Activated CD8-positive, alpha-beta memory T cell treated with anti-CD3 and anti-CD28 coated beads, Interleukin-2, amount 50 U/mL, for 1 hour (primary cell): ENCODE measurements around the gene GALNT14.

Source experiments
- DNase-seq: peaks from one replicate; pipeline ENCODE4 v3.0.0-alpha.2; 2020; ENCODE audit errors: extremely low read depth

GALNT14 gene

DNA sequence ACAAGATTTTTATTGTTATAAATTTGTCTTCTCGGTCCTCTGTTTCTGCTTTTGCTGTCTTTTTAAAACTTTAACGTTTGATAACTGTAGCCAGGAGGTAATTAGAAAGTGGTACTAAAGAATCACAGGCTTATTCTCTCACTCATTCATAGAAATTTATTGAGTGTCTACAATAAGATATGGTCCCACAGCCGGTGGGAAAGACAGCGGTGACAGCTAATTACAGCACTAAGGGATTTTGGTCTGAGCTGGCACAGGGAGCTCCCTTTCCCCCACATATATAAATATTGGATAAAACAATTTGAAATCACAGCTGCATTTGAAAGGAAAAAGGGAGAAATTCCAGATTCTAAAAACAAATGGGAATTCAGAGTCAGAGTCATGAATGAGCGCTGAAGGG lies 237.9 kb downstream of the GALNT14 start:
- no peak for DNase-seq

DNA sequence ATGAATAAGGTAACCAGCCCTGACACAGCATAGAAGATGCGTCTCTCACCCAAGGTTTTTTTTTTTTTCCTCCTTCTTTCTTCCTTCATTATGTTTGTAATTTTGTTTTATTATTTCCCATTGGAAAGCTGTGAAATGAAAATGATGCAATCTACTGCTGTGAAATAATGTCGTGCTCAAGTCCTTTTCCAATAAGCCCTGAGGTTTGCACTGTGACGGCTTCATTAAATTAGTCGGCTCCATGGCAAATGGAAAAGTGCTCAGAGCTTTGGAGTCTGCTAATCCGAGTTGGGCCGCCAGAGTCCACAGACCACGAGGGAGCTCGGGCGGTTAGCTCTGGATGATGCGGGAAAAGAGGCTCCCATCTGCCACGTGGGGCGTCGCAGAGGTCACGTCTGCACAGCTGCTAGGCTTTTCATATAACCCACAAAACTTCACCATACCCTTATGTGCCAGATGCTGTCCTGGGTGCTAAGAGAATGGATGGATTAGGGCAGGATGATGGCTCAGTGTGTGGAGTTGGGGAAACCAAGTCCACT lies 238.7 kb downstream of the GALNT14 start:
- no peak for DNase-seq

DNA sequence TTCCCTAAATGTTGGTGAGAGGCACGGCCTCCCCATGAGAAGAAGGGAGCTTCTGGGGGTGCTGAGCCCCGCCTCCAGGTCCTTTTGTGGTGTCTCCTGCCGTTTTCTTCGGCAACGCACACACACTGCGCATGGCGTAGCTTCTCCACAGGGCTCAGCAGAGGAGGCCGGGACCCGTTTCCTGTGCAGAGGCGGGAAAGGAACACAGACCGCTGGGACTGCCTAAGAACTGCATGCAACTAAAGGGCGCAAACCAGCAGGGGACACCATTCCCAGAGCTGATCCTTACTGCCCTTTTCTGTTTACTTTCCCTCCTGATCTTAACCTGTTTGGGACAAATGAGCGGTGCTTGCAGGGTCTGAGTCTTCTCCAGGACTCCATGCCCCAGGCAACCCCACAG lies 240.7 kb downstream of the GALNT14 start:
- no peak for DNase-seq

DNA sequence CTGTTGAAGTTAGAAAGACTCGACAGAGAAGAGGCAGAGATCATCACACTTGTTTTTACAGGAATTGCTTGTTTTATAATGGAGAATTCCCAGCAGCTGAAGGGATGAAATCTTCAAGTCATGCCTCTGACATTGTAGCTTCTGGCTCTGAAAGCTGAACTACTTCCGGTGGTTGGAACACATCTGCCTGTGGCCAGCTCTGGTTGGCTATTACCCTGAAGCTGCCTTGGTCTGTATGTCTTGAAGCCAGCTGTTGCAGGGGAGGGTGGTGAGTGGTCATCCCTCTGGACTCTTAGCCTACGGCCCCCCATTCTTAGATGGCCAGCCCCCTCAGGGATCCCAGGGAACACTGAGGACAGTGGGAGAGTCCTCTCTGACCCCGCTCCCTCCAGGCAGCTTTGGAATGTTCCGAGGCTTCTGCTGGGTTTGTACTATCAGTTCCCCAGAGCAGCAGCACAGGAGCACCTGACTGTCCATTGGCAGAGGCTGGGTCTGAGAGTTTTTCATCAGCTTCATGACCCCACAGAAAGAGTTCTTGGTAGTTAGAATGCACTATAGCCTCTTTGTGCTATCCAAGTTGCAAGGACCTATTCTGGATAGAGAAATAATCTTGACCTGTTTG lies 243.6 kb downstream of the GALNT14 start:
- no peak for DNase-seq

DNA sequence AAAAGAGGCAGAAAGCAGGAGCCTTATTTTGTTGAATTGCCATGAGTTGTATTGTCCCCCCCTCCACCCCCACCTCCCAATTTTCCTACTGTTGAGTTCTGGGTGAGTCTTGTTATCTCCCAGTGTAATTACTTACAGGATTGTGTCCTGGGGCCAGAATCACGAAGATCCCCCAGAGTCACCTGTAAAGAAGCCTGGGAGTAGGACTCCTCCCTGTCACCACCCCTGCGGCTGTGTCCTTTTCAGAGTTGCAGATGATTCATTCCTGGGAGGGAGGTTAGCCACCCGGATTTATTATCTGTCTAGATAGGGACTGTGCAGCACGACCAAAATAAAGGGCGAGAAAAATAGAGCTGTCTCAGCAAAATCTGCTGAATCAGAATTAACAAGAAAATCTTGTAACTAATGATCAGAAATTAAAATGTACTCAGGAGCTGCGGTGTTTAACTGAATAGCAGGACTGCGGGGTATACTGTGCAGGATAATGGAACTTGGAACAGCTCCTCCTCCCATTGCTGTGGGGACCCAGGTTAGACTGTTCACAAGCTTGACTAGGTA lies 249.3 kb downstream of the GALNT14 start:
- no peak for DNase-seq

DNA sequence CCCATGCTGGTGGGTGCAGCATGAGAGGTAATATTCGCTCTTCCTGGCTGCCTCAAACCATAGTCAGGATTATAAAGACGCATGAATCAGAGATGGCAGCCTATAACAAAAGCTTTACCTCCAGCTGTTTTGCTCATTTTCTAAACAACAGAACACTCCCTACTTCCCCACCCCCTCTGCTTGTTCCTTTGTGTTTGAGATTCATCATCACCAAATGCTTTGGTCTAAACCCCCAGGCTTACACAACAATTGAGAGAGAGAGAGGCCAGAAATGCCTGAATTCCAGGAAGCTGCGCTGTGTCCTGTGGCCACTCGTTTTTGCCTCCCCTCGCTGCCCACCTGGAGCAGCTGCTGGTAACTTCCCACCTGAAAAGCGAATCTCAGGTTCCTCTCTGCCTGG lies 252.2 kb downstream of the GALNT14 start:
- no peak for DNase-seq

DNA sequence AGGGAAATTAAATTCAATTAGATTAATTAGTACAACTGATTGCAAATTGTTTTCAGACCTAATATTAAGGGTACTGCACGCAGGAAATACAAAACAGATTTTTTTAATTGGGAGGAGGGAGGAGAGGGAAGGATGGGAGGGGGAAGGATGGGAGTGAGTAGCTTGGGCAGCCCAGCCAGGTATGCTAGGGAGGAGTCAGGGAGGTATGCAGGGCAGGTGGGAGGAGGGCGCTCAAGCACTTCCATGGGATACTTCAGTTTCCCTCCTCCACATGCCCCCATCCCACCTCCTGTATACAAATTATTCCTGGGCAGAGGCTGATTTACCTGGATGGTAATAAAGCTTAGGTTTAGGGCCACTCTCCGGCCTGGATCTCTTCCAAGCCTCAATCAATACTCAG lies 254.4 kb downstream of the GALNT14 start:
- DNase-seq = no peak

DNA sequence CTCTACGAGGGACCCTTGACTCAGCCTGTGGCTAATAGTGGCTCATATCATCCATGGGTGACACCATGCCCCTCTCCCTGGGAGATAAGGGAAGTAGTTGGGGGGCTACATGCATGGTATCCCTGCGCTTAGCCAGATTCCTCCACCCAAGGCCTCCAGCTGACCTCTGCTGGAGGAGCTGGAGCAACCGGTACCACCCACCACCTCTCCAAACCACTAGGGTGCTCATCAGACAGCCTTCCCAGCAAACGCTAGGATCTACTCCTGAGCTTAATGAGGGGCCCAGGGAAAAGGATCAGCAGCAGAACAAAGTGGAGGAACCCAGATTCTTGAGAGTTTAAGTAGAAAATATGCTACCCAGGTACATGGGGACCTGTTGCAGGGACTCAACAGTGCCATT lies 255.1 kb downstream of the GALNT14 start:
- DNase-seq = no peak

DNA sequence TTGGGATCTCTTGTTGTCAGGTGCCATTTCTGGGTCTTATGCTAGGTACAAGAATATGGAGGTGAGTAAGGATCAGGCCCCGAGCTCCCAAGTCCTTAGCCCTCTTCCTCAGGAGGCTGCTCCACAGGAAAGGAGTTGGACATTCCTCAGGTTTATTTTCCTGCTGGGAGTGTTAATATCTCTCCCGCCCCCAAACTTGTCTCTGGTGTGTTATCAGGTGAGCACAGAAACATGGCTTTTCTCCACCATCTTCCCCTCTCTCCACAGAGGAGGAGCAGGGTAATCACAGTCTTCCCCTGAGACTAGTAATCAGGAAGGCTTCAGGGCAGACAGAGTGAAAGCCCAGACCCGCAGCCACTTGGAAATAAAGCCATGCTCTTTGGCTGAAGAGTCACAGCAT lies 257.7 kb downstream of the GALNT14 start:
- no peak for DNase-seq

DNA sequence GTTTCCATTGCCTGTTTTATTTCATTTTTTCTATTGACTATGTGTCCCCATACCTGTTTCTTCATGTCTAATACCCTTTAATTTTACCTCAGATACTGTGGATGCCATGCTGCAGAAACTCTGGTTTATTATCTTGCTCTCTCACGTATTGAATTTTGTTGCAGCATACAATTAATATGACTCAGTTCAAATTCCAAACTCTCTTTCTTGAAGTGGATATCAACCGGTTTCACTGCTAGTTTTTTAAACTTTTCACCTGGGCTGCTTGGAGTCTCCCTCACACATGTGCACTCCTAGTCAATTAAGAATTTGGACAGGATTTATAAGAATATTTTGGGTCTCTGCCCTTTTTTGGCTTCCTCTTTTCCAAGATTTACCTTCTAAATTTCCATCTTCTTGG lies 260.4 kb downstream of the GALNT14 start:
- DNase-seq = no peak

DNA sequence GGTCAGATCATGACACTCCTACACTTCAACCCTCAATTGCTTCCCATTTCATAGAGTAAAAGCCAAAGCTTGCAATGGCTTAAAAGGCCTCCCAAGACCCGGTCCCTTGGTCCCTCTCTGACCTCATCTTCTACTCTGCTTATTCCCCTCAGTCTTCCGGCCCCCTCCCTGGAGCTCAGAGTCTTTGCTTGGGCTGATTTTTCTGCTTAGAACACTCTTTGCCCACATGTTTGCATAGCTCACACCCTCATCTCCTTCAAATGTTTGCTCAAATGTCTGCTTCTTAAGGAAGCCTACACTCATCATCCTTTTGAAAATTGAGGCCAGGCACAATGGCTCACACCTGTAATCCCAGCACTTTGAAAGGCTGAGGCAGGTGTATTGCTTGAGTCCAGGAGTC lies 265.4 kb downstream of the GALNT14 start:
- DNase-seq = no peak

DNA sequence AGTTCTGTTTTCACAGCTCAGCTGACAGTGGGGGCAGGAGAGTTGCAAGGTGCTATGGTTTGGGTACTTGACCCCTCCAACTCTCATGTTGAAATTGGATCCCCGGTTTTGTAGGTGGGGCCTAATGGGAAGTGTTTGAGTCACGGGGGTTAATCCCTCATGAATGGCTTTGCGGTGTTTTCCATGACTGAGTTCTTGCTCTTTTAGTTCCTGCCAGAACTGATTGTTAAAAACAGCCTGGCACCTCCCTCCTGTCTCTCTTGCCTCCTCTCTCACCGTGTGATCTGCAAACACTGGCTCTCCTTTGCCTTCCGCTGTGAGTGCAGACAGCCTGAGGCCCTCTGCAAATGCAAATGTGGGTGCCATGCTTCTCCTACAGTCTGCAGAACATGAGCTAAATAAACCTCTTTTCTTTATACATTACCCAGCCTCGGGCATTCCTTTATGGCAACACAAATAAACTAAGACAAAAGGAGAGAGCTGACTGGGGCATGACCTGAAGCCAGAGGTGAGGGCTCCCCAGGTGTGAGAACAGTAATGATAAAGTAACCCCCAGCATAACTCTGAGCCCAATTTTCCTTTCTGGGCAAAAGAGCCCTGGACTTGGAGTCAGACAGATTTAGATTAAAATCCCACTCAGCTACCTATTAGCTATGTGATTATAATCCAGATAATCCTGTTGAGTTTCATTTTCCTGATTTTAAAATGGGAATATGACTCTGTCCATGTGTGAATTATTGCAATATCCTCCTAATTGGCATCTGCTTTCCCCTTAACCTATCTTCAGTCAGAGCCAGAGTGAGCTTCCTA lies 266.1 kb downstream of the GALNT14 start:
- DNase-seq = no peak

DNA sequence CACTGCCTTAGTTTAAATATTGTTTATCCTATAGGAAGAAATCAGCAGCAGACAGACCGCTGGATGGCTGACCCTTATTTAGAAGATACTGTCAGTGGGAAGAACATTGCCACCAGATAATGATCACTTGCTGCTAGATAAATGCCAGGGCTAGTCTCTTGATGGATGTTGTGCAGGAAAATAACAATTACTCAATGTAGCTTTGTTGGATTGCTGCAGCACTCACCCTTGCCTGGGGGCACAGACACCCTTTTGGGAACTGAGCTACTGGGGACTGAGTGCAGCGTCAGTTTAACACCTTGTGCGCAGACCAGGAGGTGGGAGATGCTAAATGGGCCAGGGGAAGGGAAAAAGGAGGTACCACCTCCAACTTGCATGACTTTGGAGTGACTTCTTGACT lies 266.8 kb downstream of the GALNT14 start:
- no peak for DNase-seq

DNA sequence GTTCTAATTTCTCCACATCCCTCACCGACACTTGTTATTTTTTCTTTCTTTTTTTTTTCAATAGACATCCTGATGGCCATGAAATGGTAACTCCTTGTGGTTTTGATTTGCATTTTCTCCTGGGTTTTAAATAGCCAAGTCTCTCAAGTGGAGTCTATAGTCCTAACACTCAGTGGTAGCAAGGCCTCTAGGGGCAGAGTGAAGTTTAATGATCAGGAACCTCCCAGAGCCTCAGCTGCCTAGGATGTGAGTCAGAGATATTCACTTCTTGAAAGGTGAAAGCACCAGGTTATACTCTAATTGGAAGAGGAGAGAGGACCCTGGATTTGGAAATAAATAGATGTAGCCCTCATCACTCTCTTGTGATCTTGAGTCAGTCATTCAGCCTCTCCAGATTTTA lies 268.3 kb downstream of the GALNT14 start:
- DNase-seq = no peak

DNA sequence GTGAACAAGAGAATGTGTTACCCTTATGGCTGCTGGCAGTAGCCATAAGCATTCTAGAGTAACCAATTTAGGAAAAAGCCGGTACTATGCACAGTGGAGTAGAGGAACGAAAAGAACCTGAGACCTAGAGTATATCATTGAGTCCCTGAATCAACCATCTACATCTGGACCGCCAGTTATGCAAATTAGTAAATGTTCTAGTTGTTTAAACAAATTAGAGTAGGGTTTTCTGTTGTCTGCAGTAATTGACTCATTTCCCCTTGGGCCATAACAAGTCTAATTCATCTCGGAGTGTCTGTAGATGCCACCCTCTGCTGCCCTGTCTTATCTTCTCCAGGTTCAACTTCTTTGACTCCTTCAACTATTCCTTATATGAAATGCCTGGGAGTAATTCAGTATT lies 270.9 kb downstream of the GALNT14 start:
- DNase-seq = no peak

DNA sequence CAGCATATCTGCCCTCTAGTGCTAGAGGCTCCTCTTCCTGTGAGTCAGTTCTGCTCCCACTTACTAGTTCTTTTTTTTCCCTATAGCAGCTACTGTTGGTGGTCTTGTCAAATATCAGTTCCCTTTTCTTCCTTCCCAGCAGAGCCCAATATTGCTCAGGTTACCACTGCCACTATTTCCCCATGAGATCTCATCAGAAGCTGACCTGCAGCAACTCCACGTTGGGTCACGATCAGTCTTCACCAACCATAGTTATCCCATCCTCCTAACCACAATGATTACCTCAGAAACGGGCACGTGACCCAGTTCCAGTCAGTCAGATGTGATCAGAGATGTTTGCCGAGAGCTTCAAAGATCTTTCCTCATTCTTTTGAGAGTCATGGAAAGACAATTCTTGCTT lies 271.3 kb downstream of the GALNT14 start:
- no peak for DNase-seq

DNA sequence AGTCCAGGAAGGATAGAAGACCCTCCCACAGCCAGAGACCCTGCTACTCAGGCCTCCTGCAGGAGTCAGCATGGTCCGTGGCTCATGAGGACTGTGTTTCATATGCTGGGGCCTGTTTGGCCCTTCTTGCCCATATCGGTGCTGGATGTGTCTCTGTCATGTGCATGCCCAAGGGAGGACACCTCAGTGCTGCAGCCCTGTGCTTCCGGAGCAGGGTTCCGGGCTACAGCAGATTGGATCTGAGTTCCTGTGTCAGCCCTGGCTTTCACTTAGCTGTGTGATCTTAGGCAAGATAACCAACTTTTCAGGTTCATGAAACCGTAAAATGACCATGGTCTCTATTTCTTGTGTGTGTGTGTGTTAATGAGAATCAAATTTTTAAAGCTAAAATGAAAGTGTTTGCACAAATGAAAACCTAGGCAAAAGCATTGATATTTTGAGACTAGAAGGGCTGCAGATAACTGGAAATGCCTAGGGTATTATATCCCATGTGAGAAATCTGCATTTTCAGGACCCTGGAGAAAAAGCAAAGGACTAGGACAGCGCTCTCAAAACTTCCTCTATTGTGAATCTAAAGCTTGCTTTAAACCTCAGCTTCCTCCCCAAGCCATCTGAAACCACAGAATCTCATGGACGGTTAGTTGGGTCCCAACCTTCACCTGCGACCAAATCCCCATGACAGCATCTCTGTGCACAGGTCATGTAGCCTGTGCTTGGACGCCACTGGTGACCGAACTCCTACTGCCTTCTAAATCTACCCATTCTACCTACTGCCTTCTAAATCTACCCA lies 272.2 kb downstream of the GALNT14 start:
- DNase-seq = no peak

DNA sequence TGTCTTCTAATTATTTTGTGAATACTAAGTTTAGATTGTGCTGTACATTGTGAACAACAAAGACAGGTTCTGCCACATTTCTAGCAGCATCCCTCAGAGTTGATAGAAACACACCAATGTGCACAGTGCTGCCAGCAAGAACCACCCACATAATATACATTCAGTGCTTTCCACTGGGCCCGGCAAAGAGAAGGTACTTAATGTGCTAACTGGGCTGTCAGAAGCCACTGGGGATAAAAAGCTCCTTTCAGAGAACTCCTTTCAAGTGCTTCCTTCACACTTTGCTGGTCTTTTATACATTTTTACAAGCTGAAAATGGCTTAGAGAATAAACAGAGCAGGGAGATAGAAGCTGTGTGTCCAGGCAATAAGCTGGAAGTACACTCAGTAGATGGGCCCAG lies 273.0 kb downstream of the GALNT14 start:
- DNase-seq = no peak

DNA sequence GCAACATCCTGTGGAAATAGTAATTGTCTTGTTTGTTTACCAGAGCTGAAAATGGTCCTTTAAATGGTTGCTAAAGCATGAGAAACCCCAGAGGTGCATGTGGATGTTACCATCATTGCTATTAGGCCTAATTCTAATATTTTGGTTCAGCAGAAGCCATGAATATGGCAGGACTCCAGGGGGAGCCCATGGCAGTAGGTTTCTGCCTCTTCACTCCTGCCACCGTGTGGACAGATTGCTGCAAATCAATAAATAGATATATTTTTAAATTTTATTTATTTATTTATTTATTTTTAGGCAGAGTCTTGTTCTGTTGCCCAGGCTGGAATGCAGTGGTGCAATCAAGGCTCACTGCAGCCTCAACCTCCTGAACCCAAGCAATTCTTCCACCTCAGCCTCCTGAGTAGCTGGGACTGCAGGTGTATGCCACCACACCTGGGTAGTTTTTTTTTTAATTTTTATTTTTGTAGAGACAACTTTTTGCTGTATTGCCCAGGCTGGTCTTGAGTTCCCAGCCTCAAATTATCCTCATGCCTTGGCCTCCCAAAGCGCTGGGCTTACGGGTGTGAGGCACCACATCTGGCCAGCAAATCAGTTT lies 276.1 kb downstream of the GALNT14 start:
- no peak for DNase-seq

DNA sequence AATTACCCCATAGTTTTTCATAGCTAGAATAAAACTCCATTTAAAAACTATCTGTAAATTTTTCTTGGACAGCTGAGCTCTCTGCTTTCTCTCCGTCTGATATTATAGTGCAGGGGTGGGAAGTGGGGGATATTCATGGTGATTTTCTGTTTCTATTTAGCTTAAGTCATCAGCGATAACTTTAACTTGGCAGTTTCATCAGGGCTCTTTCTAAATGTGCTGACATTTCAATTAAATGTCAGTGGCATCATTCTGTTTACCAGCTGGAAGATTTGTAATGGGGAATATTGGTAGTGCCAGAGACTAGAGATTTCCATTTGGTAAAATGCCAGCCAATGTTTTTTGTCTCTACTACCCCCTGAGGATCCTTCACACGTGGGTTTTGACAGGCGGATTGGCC lies 277.5 kb downstream of the GALNT14 start:
- DNase-seq = no peak
